ENCODE results near the gene FADS3. TPM values are rescaled to one million over a fixed set of nuclear protein-coding genes. Genes with fewer than 3 reads are reported as not detected.

Gene FADS3
- total and polyA plus RNA-seq, 2 of the 4 experiments (the other 2 are of a cell fraction) = 54.5 to 110 TPM

DNA sequence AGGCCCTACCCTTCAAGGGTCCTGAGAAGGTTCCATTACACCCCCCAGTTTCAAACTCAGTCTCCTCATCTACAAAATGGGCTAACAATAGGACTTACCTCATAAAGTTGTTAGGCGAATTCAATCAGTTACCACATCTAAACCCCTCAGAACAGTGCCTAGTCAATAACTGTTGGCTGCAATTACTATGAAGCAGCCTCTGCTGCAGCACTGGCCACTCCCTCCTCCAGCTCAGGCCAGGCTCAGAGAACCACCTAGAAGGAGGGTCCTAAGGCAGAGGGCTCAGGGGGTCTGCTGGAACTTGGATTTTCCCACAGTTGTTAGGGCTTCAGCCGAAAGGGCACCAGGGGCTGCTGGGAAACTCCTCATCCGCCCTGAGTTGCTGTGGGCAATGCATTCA, 4.7 kb downstream of the FADS3 start:
- Histone ChIP-seq H2BK15ac (ENCODE audit: low read depth, low read length) (no peak overlapping the region), H4K8ac (ENCODE audit: low read depth in 2 of 2, low read length in 2 of 2) (no peak overlapping the region), H3K27ac (ENCODE audit: insufficient read depth, low read length) (no peak overlapping the region), H3K9ac (ENCODE audit: low read depth, low read length) (no peak overlapping the region), H4K20me1 (ENCODE audit: insufficient read depth, low read length) (peaks cover 22% of the 10 kb centered on the region; the same call in 1 of the 2 replicates), H2AK9ac (replicated peaks; ENCODE audit: low read depth, low read length, poor library complexity) (no peak overlapping the region), H3K79me1 (ENCODE audit: low read depth in 1 of 2, low read length in 2 of 2) (peaks cover 33 to 88% of the 10 kb centered on the region in 2 experiments), H2BK20ac (ENCODE audit: low read depth, low read length) (no peak overlapping the region), H3K4ac (ENCODE audit: low read depth, low read length) (no peak overlapping the region; the same call in 1 of the 2 replicates), H4K5ac (ENCODE audit: low read depth, low read length) (no peak overlapping the region), H3K9me1 (ENCODE audit: insufficient read depth, low read length) (peaks cover 18% of the 10 kb centered on the region), H3K4me2 (ENCODE audit: low read depth, low read length) (no peak overlapping the region), H3K23ac (ENCODE audit: low read depth, low read length) (no peak overlapping the region), H3K9me3 (ENCODE audit: control insufficient read depth, insufficient read depth, low read length) (peaks cover 3% of the 10 kb centered on the region; the same call in 1 of the 2 replicates), H3K4me3 (ENCODE audit: insufficient read depth, low read depth, low read length) (no peak overlapping the region), H3K56ac (ENCODE audit: extremely low read depth, insufficient read depth, low read length) (no peak overlapping the region), H2BK120ac (ENCODE audit: low read depth, low read length) (no peak overlapping the region), H3K14ac (replicated peaks; ENCODE audit: low read depth, low read length) (0 out of 2 replicates have a peak overlapping the region, but pooled peaks have one; percentile 4), H3K27me3 (ENCODE audit: control insufficient read depth, insufficient read depth, low read length) (no peaks in the 10 kb centered on the region), H4K91ac (ENCODE audit: insufficient read depth, low read depth, low read length) (peak overlapping the region; percentile 45; the same call in 1 of the 2 replicates), H2AK5ac (ENCODE audit: low read depth, low read length) (peak overlapping the region; percentile 55; the same call in 1 of the 2 replicates), H2AFZ (replicated peaks; ENCODE audit: low read length, poor library complexity) (no peak overlapping the region), H3K18ac (ENCODE audit: low read depth, low read length) (no peak overlapping the region), H3K36me3 (ENCODE audit: control insufficient read depth, insufficient read depth, low read length) (no peaks in the 10 kb centered on the region; the same call in 1 of the 2 replicates), H3K4me1 (ENCODE audit: control insufficient read depth, insufficient read depth, low read length) (peaks cover 24% of the 10 kb centered on the region), H2BK5ac (ENCODE audit: low read depth, low read length, poor library complexity, severe bottlenecking) (no peak overlapping the region)
- DNase-seq (no peak), ATAC-seq (ENCODE audit: low read depth) (no peak)
- no TSS peak for BruUV-seq (replicated peaks)
- dilution Hi-C loops (cut with HindIII; ENCODE audit: low sequenced_read_pairs, unreplicated experiment) = no loop called here
- TF ChIP-seq CHD1 (IDR thresholded peaks at IDR 0.05; ENCODE audit: low read depth, low read length) (no peak), POLR2A (IDR thresholded peaks at IDR 0.05; ENCODE audit: low read depth, low read length) (no peak)
- TF ChIP-seq, protein P1, sequence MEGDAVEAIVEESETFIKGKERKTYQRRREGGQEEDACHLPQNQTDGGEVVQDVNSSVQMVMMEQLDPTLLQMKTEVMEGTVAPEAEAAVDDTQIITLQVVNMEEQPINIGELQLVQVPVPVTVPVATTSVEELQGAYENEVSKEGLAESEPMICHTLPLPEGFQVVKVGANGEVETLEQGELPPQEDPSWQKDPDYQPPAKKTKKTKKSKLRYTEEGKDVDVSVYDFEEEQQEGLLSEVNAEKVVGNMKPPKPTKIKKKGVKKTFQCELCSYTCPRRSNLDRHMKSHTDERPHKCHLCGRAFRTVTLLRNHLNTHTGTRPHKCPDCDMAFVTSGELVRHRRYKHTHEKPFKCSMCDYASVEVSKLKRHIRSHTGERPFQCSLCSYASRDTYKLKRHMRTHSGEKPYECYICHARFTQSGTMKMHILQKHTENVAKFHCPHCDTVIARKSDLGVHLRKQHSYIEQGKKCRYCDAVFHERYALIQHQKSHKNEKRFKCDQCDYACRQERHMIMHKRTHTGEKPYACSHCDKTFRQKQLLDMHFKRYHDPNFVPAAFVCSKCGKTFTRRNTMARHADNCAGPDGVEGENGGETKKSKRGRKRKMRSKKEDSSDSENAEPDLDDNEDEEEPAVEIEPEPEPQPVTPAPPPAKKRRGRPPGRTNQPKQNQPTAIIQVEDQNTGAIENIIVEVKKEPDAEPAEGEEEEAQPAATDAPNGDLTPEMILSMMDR (conservative IDR thresholded peaks at IDR 0.05; ENCODE audit: low read depth, low read length) = no peak
- TF ChIP-seq, protein P2, sequence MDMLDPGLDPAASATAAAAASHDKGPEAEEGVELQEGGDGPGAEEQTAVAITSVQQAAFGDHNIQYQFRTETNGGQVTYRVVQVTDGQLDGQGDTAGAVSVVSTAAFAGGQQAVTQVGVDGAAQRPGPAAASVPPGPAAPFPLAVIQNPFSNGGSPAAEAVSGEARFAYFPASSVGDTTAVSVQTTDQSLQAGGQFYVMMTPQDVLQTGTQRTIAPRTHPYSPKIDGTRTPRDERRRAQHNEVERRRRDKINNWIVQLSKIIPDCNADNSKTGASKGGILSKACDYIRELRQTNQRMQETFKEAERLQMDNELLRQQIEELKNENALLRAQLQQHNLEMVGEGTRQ (IDR thresholded peaks at IDR 0.05; ENCODE audit: low read depth, low read length) = no peak
- ChIA-PET POLR2A (ENCODE audit: unreplicated experiment) (no interaction called here), CTCF (no interaction called here)
- 93% methylated on average over 3 of the region's 3 CpGs; no CpG with 5 or more reads in 1 of the 2 experiments for WGBS, 2 experiments (ENCODE audit: extremely low coverage in 2 of 2, insufficient read length in 1 of 2)
- in situ Hi-C loops (cut with MboI; ENCODE audit: low sequenced_read_pairs) = no loop called here
- intact Hi-C loops (cut with micrococcal nuclease) = no loop called here
